PC-9 (cell line): ENCODE data around the gene PHF21B.

Experiments
- EZH2 ChIP-seq: fragments of 200-600 bp; sonication (generic); IDR thresholded peaks from 2 replicates; pipeline ENCODE4 v1.8.0; 2017; ENCODE audit warnings: antibody characterized with exemption, low read depth
- TF ChIP-seq, protein P1 (sequence below): fragments of 200-600 bp; sonication (generic); conservative IDR thresholded peaks from 2 replicates; pipeline ENCODE4 v1.6.1; 2017; ENCODE audit warnings: mixed run types, antibody characterized with exemption, mild to moderate bottlenecking, moderate library complexity

DNA sequence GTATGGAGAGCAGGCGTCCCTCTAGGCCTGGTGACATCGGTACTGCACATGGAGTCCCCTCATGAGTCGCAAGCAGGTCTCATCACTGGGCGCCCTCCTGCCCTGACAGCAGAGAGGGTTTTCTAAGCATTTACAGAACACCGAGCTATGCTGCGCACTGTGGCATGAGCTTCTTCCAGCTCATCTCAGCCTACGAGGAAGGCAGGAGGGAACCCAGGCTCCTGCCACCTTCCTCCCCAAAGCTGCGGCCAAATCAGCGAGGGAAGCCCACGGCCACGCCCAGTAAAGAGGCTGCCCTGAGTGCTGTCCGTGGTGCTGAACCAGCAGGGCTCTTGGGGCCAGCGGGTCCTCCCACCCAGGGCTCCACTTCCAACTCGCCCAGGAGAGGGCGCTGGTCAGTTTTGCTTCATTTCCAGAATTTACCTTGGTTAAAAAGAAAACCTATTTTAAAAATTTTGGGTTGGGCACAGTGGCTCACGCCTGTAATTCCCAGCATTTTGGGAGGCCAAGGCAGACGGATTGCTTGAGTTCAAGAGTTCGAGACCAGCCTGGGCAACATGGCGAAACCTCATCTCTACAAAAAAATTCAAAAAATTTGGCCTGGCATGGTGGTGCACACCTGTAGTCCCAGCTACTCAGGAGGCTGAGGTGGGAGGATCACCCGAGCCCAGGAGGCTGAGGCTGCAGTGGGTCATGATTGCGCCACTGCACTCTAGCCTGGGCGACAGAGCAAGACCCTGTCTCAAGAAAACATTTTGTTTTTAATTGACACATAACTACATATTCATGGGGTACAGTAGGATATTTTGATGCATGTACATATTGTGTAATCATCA is 34.2 kb downstream of the PHF21B start:
- TF ChIP-seq, protein P1, sequence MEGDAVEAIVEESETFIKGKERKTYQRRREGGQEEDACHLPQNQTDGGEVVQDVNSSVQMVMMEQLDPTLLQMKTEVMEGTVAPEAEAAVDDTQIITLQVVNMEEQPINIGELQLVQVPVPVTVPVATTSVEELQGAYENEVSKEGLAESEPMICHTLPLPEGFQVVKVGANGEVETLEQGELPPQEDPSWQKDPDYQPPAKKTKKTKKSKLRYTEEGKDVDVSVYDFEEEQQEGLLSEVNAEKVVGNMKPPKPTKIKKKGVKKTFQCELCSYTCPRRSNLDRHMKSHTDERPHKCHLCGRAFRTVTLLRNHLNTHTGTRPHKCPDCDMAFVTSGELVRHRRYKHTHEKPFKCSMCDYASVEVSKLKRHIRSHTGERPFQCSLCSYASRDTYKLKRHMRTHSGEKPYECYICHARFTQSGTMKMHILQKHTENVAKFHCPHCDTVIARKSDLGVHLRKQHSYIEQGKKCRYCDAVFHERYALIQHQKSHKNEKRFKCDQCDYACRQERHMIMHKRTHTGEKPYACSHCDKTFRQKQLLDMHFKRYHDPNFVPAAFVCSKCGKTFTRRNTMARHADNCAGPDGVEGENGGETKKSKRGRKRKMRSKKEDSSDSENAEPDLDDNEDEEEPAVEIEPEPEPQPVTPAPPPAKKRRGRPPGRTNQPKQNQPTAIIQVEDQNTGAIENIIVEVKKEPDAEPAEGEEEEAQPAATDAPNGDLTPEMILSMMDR, result peak; percentile 97
- no peak for TF ChIP-seq EZH2
